Fibroblast of mammary gland (primary cell): Measurements from ENCODE around the gene MMS19.
A peak's percentile ranks its signal among the peaks of the same experiment; 100 is the strongest.
"Not testable (repeated sequence)": the region's sequence is repeated elsewhere in the genome, so short reads cannot be mapped to it uniquely, and the experiment has no call there.

Experiments
- DNase-seq: peaks from one replicate; pipeline ENCODE4 v3.0.0-alpha.2; 2010; ENCODE audit warnings: low read depth
- H3K4me3 ChIP-seq: 2 replicates; pipeline ENCODE4 v1.5.1; 2011; ENCODE audit warnings: low read depth, mild to moderate bottlenecking, low read length, moderate library complexity; ENCODE audit not compliant: control insufficient read depth
- CTCF ChIP-seq: conservative IDR thresholded peaks from 2 replicates; pipeline ENCODE4 v1.5.1; 2011; ENCODE audit warnings: low read depth, low read length, inconsistent platforms; ENCODE audit not compliant: control insufficient read depth, insufficient read depth

MMS19 gene

GRCh38 chr10:97533888-97534287, 35.7 kb upstream of the MMS19 start:
- no peak overlapping the region for H3K4me3 ChIP-seq
- no peak for DNase-seq
- TF ChIP-seq CTCF, result no peak

- DNase-seq, result peak; percentile 57
- H3K4me3 ChIP-seq, result no peak overlapping the region
- TF ChIP-seq CTCF, result no peak
Observed at GRCh38 chr10:97532935-97533671, 34.9 kb upstream of the MMS19 start.

GRCh38 chr10:97531401-97531986, 33.3 kb upstream of the MMS19 start:
- no peak for TF ChIP-seq CTCF
- DNase-seq, result peak; percentile 61
- no peak overlapping the region for H3K4me3 ChIP-seq

- H3K4me3 ChIP-seq, result no peak overlapping the region
- no peak for DNase-seq
- TF ChIP-seq CTCF, result no peak
Observed at GRCh38 chr10:97529685-97530465, 31.7 kb upstream of the MMS19 start.

GRCh38 chr10:97528876-97529275, 30.7 kb upstream of the MMS19 start:
- H3K4me3 ChIP-seq, DNase-seq: not testable (repeated sequence)

- no peak for TF ChIP-seq CTCF
- no peak for DNase-seq
- H3K4me3 ChIP-seq, result no peak overlapping the region
Observed at GRCh38 chr10:97525683-97526110, 27.5 kb upstream of the MMS19 start.

GRCh38 chr10:97525086-97525485, 26.9 kb upstream of the MMS19 start:
- H3K4me3 ChIP-seq, result no peak overlapping the region
- DNase-seq, result no peak
- TF ChIP-seq CTCF, result no peak
